MCF 10A (cell line): ENCODE measurements around the gene ZNF675. TPM values are rescaled to one million over a fixed set of nuclear protein-coding genes. Genes with fewer than 3 reads are reported as not detected.
"Not testable (repeated sequence)": the region's sequence is repeated elsewhere in the genome, so short reads cannot be mapped to it uniquely, and the experiment has no call there.

Source experiments
- BruUV-seq: library from RNA; stranded (reverse); fragments of 400-500 nt; replicated peaks from 2 replicates; lab custom pipeline; 2021; lab: Mats Ljungman, UMichigan
- CTCF ChIA-PET: fragments of 300-600 bp; sonication (Branson Sonifier 250); formaldehyde crosslinking; extraction: SDS; loops from one replicate; lab custom pipeline; 2021; ENCODE audit warnings: antibody characterized with exemption, inconsistent platforms; lab: Yijun Ruan, JAX
- POLR2A ChIA-PET: fragments of 300-600, 350-650 bp; sonication (Branson Sonifier 250); formaldehyde crosslinking; extraction: SDS; loops from one replicate; lab custom pipeline; 2020; ENCODE audit warnings: antibody characterized with exemption, inconsistent platforms; lab: Yijun Ruan, JAX
- DNase-seq: peaks from one replicate; pipeline ENCODE4 v3.0.0-alpha.2; 2018; ENCODE audit not compliant: unreplicated experiment
- H3K27ac Mint-ChIP-seq: one replicate; pipeline ENCODE4 v1.8.0; 2022; ENCODE audit warnings: mild to moderate bottlenecking, low read depth, mixed read lengths; ENCODE audit not compliant: unreplicated experiment
- H3K27me3 Mint-ChIP-seq: one replicate; pipeline ENCODE4 v1.8.0; 2022; ENCODE audit warnings: mixed read lengths; ENCODE audit not compliant: insufficient read depth, unreplicated experiment
- H3K36me3 Mint-ChIP-seq: one replicate; pipeline ENCODE4 v1.8.0; 2022; ENCODE audit warnings: mild to moderate bottlenecking, moderate library complexity, mixed read lengths; ENCODE audit not compliant: insufficient read depth, unreplicated experiment
- H3K4me1 Mint-ChIP-seq: one replicate; pipeline ENCODE4 v1.8.0; 2022; ENCODE audit warnings: mixed read lengths; ENCODE audit not compliant: insufficient read depth, unreplicated experiment
- H3K4me3 Mint-ChIP-seq: one replicate; pipeline ENCODE4 v1.8.0; 2022; ENCODE audit warnings: mild to moderate bottlenecking, moderate library complexity, mixed read lengths; ENCODE audit not compliant: unreplicated experiment
- H3K9me3 Mint-ChIP-seq: one replicate; pipeline ENCODE4 v1.8.0; 2022; ENCODE audit warnings: mixed read lengths; ENCODE audit not compliant: unreplicated experiment
- CTCF ChIP-seq: fragments of 200-600 bp; IDR thresholded peaks from one replicate; pipeline ENCODE4 v1.8.0; 2022; ENCODE audit warnings: antibody characterized with exemption, mild to moderate bottlenecking; ENCODE audit not compliant: unreplicated experiment
- intact Hi-C: fragments of 100-400 bp; cut with micrococcal nuclease; formaldehyde crosslinking; loops from 2 replicates; pipeline ENCODE4 v1.14.1; 2022
- total RNA-seq: library from RNA; stranded (reverse); gene quantifications from 2 replicates; pipeline ENCODE4 v1.2.3, GENCODE V29; 2022

Gene ZNF675
- total RNA-seq, 1 experiment from 2014 or later = 7.9 TPM

GRCh38 chr19:23665651-23666410 is 21.2 kb downstream of the ZNF675 start:
- Mint-ChIP-seq H3K4me3 (no peak overlapping the region), H3K4me1 (no peaks in the 10 kb centered on the region), H3K9me3 (peaks cover 14% of the 10 kb centered on the region), H3K27me3 (no peaks in the 10 kb centered on the region), H3K36me3 (peaks cover 51% of the 10 kb centered on the region), H3K27ac (no peak overlapping the region)
- no TSS peak for BruUV-seq
- intact Hi-C loops = no loop called here
- no peak for TF ChIP-seq CTCF
- ChIA-PET CTCF (no interaction called here), POLR2A (no interaction called here)
- DNase-seq = no peak

- H3K4me3 Mint-ChIP-seq, POLR2A ChIA-PET, CTCF ChIA-PET, H3K27me3 Mint-ChIP-seq, H3K4me1 Mint-ChIP-seq, DNase-seq, BruUV-seq, intact Hi-C loops, H3K27ac Mint-ChIP-seq: not testable (repeated sequence)
- Mint-ChIP-seq H3K36me3 (peaks cover 21% of the 10 kb centered on the region), H3K9me3 (peaks cover 18% of the 10 kb centered on the region)
Measured at GRCh38 chr19:23649817-23650216, 37.2 kb downstream of the ZNF675 start.

Other genes with a start within 250 kb of the ZNF675 start
- not detected in 2 replicates for gene ZNF681, start 71.7 kb upstream of the ZNF675 start, total RNA-seq
- gene ZNF726, start 227.7 kb upstream of the ZNF675 start, total RNA-seq = 0.79 and 1.0 TPM in 2 replicates